IPS-20b (cell line): ENCODE measurements around the gene COX7B2.

Experiments used
- H3K27ac ChIP-seq: one replicate; pipeline ENCODE4 v1.5.1; 2013; ENCODE audit warnings: low read length
- H3K27me3 ChIP-seq: 2 replicates; pipeline ENCODE4 v1.6.1; 2013; ENCODE audit warnings: mild to moderate bottlenecking, low read length, inconsistent platforms; ENCODE audit not compliant: insufficient read depth
- H3K36me3 ChIP-seq: 2 replicates; pipeline ENCODE4 v1.6.1; 2013; ENCODE audit warnings: low read depth, mild to moderate bottlenecking, inconsistent platforms, low read length, moderate library complexity; ENCODE audit not compliant: insufficient read depth
- H3K4me1 ChIP-seq: 2 replicates; pipeline ENCODE4 v1.6.1; 2013; ENCODE audit warnings: mild to moderate bottlenecking, control low read depth, inconsistent platforms, low read length, moderate library complexity; ENCODE audit not compliant: insufficient read depth
- H3K4me3 ChIP-seq: 2 replicates; pipeline ENCODE4 v1.5.1; 2013; ENCODE audit warnings: mild to moderate bottlenecking, low read length, inconsistent platforms
- H3K9ac ChIP-seq: 2 replicates; pipeline ENCODE4 v1.6.1; 2013; ENCODE audit warnings: low read depth, mild to moderate bottlenecking, inconsistent platforms, low read length, moderate library complexity
- H3K9me3 ChIP-seq: 2 replicates; pipeline ENCODE4 v1.6.1; 2013; ENCODE audit warnings: mild to moderate bottlenecking, low read depth, low read length, inconsistent platforms; ENCODE audit not compliant: insufficient read depth

Gene COX7B2

GRCh38 chr4:46715468-46715867 lies 193.6 kb downstream of the COX7B2 start:
- Histone ChIP-seq H3K9ac (no peak overlapping the region), H3K9me3 (no peaks in the 10 kb centered on the region), H3K36me3 (no peaks in the 10 kb centered on the region), H3K4me3 (no peak overlapping the region), H3K27me3 (no peaks in the 10 kb centered on the region), H3K4me1 (peaks cover 4% of the 10 kb centered on the region; the same call in 1 of the 2 replicates), H3K27ac (no peak overlapping the region)

GRCh38 chr4:46698891-46699290 lies 210.2 kb downstream of the COX7B2 start:
- Histone ChIP-seq H3K36me3 (no peaks in the 10 kb centered on the region), H3K27ac (no peak overlapping the region), H3K9me3 (no peaks in the 10 kb centered on the region; the same call in 1 of the 2 replicates), H3K27me3 (no peaks in the 10 kb centered on the region), H3K9ac (no peak overlapping the region), H3K4me1 (no peaks in the 10 kb centered on the region), H3K4me3 (no peak overlapping the region)
